Trophoblast cell (in vitro differentiated cells and primary cell): ENCODE results near the gene SSBP3.

Experiments used
- DNase-seq, 2 donors: peaks; one replicate each; pipeline ENCODE4 v3.0.0-alpha.2; 2016
- H2AFZ ChIP-seq: 2 replicates; pipeline ENCODE4 v1.6.1; 2013; ENCODE audit warnings: low read length, moderate library complexity, mild to moderate bottlenecking; ENCODE audit not compliant: insufficient read depth, poor library complexity
- H2AK5ac ChIP-seq: 2 replicates; pipeline ENCODE4 v1.6.1; 2013; ENCODE audit warnings: mild to moderate bottlenecking, low read length
- H2BK120ac ChIP-seq: 2 replicates; pipeline ENCODE4 v1.6.1; 2013; ENCODE audit warnings: low read length, mild to moderate bottlenecking, moderate library complexity; ENCODE audit not compliant: insufficient read depth, poor library complexity
- H2BK12ac ChIP-seq: 2 replicates; pipeline ENCODE4 v1.6.1; 2013; ENCODE audit warnings: mild to moderate bottlenecking, low read length, moderate library complexity
- H2BK5ac ChIP-seq: 2 replicates; pipeline ENCODE4 v1.6.1; 2013; ENCODE audit warnings: low read length, low read depth, moderate library complexity, mild to moderate bottlenecking; ENCODE audit not compliant: poor library complexity
- H3K14ac ChIP-seq: 2 replicates; pipeline ENCODE4 v1.6.1; 2013; ENCODE audit warnings: mild to moderate bottlenecking, low read length
- H3K18ac ChIP-seq: 2 replicates; pipeline ENCODE4 v1.6.1; 2013; ENCODE audit warnings: mild to moderate bottlenecking, low read length
- H3K23ac ChIP-seq: 2 replicates; pipeline ENCODE4 v1.6.1; 2013; ENCODE audit warnings: low read length
- H3K27ac ChIP-seq: 2 replicates; pipeline ENCODE4 v1.5.1; 2013; ENCODE audit warnings: low read depth, mild to moderate bottlenecking, inconsistent platforms, low read length, moderate library complexity
- H3K27me3 ChIP-seq: 2 replicates; pipeline ENCODE4 v1.6.1; 2013; ENCODE audit warnings: inconsistent platforms, mild to moderate bottlenecking, low read length, moderate library complexity; ENCODE audit not compliant: insufficient read depth
- H3K36me3 ChIP-seq, 2 experiments: 1 replicate in 1 of 2; 2 replicates in 1 of 2; pipeline ENCODE4 v1.6.1; 2013; ENCODE audit warnings: low read length in 2 of 2, mild to moderate bottlenecking in 2 of 2, moderate library complexity in 1 of 2; ENCODE audit not compliant: insufficient read depth in 2 of 2, control insufficient read depth in 1 of 2
- H3K4ac ChIP-seq: 2 replicates; pipeline ENCODE4 v1.6.1; 2013; ENCODE audit warnings: low read depth, mild to moderate bottlenecking, low read length, moderate library complexity
- H3K4me1 ChIP-seq, 2 experiments: 1 replicate in 1 of 2; 2 replicates in 1 of 2; pipeline ENCODE4 v1.6.1; 2013; ENCODE audit warnings: low read length in 2 of 2, mild to moderate bottlenecking in 2 of 2, moderate library complexity in 1 of 2; ENCODE audit not compliant: insufficient read depth in 2 of 2, control insufficient read depth in 1 of 2
- H3K4me2 ChIP-seq: 2 replicates; pipeline ENCODE4 v1.6.1; 2013; ENCODE audit warnings: inconsistent platforms, mild to moderate bottlenecking, low read length, moderate library complexity
- H3K4me3 ChIP-seq: 2 replicates; pipeline ENCODE4 v1.5.1; 2013; ENCODE audit warnings: mild to moderate bottlenecking, low read depth, low read length, inconsistent platforms
- H3K79me1 ChIP-seq: one replicate; pipeline ENCODE4 v1.6.1; 2013; ENCODE audit warnings: low read length
- H3K79me2 ChIP-seq: 2 replicates; pipeline ENCODE4 v1.6.1; 2013; ENCODE audit warnings: low read length, mild to moderate bottlenecking; ENCODE audit not compliant: control insufficient read depth, insufficient read depth, poor library complexity
- H3K9ac ChIP-seq: 2 replicates; pipeline ENCODE4 v1.6.1; 2013; ENCODE audit warnings: mild to moderate bottlenecking, low read length
- H3K9me3 ChIP-seq: 2 replicates; pipeline ENCODE4 v1.6.1; 2013; ENCODE audit warnings: low read depth, mild to moderate bottlenecking, control low read depth, inconsistent platforms, low read length; ENCODE audit not compliant: insufficient read depth
- H4K12ac ChIP-seq: 2 replicates; pipeline ENCODE4 v1.6.1; 2013; ENCODE audit warnings: low read depth, mild to moderate bottlenecking, low read length, moderate library complexity
- H4K8ac ChIP-seq: 2 replicates; pipeline ENCODE4 v1.6.1; 2013; ENCODE audit warnings: low read depth, mild to moderate bottlenecking, low read length, moderate library complexity
- H4K91ac ChIP-seq: one replicate; pipeline ENCODE4 v1.6.1; 2013; ENCODE audit warnings: low read depth, mild to moderate bottlenecking, low read length, moderate library complexity
- WGBS: extraction: QIAGEN DNeasy Blood & Tissue Kit; methylation state at CpG from one replicate; pipeline ENCODE4 v1.1.7; 2013; ENCODE audit warnings: missing lambda C conversion rate; ENCODE audit not compliant: insufficient read length, insufficient coverage; ENCODE audit errors: extremely low coverage; 5-methylcytosine and 5-hydroxymethylcytosine counted together

The SSBP3 gene

GRCh38 chr1:54342288-54342687, 63.9 kb downstream of the SSBP3 start:
- WGBS, result no CpG with 5 or more reads among the region's 2 CpGs
- Histone ChIP-seq H3K4me1 (peaks cover 5 to 11% of the 10 kb centered on the region in 2 experiments), H4K12ac (no peak overlapping the region)

GRCh38 chr1:54341763-54342162, 64.4 kb downstream of the SSBP3 start:
- Histone ChIP-seq H2BK5ac (no peak overlapping the region), H4K12ac (no peak overlapping the region), H3K4me3 (no peak overlapping the region), H2AFZ (no peak overlapping the region), H3K4ac (no peak overlapping the region), H3K18ac (no peak overlapping the region), H3K27me3 (no peaks in the 10 kb centered on the region), H2BK120ac (no peak overlapping the region), H3K79me2 (peaks cover 2% of the 10 kb centered on the region), H3K23ac (no peak overlapping the region), H3K4me1 (peaks cover 9 to 16% of the 10 kb centered on the region in 2 experiments), H3K79me1 (no peaks in the 10 kb centered on the region), H3K36me3 (peaks cover 11 to 16% of the 10 kb centered on the region in 2 experiments), H4K8ac (no peak overlapping the region), H3K14ac (no peak overlapping the region), H3K27ac (no peak overlapping the region), H2AK5ac (no peak overlapping the region), H3K9ac (no peak overlapping the region), H3K4me2 (no peak overlapping the region), H2BK12ac (no peak overlapping the region), H3K9me3 (no peaks in the 10 kb centered on the region), H4K91ac (no peak overlapping the region)
- no peak for DNase-seq
- no CpG with 5 or more reads among the region's 9 CpGs for WGBS

More at GRCh38 chr1:54342288-54342687, 63.9 kb downstream of the SSBP3 start:
- H3K4ac ChIP-seq, result no peak overlapping the region
- H4K91ac ChIP-seq, result no peak overlapping the region
- no peak overlapping the region for H2BK12ac ChIP-seq
- H3K36me3 ChIP-seq, result peaks cover 7 to 11% of the 10 kb centered on the region in 2 experiments
- no peak overlapping the region for H4K8ac ChIP-seq
- no peaks in the 10 kb centered on the region for H3K79me1 ChIP-seq
- no peak overlapping the region for H3K18ac ChIP-seq
- no peak overlapping the region for H2BK120ac ChIP-seq
- H3K4me3 ChIP-seq, result no peak overlapping the region
- no peak for DNase-seq
- H3K27me3 ChIP-seq, result no peaks in the 10 kb centered on the region
- no peak overlapping the region for H2AFZ ChIP-seq
- H3K27ac ChIP-seq, result no peak overlapping the region
- H3K23ac ChIP-seq, result no peak overlapping the region
- H3K14ac ChIP-seq, result no peak overlapping the region
- H3K9me3 ChIP-seq, result no peaks in the 10 kb centered on the region
- H3K79me2 ChIP-seq, result peaks cover 2% of the 10 kb centered on the region
- H2AK5ac ChIP-seq, result no peak overlapping the region
- H2BK5ac ChIP-seq, result no peak overlapping the region
- H3K4me2 ChIP-seq, result no peak overlapping the region
- no peak overlapping the region for H3K9ac ChIP-seq

- H2AFZ ChIP-seq, result no peak overlapping the region
- H3K4me1 ChIP-seq, result peaks cover 17 to 24% of the 10 kb centered on the region in 2 experiments
- no peak overlapping the region for H4K12ac ChIP-seq
- peaks cover 4% of the 10 kb centered on the region for H3K79me2 ChIP-seq
- DNase-seq, result no peak
- no peak overlapping the region for H3K27ac ChIP-seq
- no peak overlapping the region for H2BK5ac ChIP-seq
- H3K4me3 ChIP-seq, result no peak overlapping the region
- H3K4ac ChIP-seq, result peak overlapping the region; percentile 43
- H4K91ac ChIP-seq, result no peak overlapping the region
- H3K4me2 ChIP-seq, result no peak overlapping the region
- no peak overlapping the region for H3K9ac ChIP-seq
- no peak overlapping the region for H2BK120ac ChIP-seq
- peaks cover 13 to 18% of the 10 kb centered on the region in 2 experiments for H3K36me3 ChIP-seq
- no peak overlapping the region for H3K23ac ChIP-seq
- no peaks in the 10 kb centered on the region for H3K9me3 ChIP-seq
- no peak overlapping the region for H4K8ac ChIP-seq
- peaks cover 3% of the 10 kb centered on the region for H3K79me1 ChIP-seq
- no peak overlapping the region for H2BK12ac ChIP-seq
- H3K27me3 ChIP-seq, result no peaks in the 10 kb centered on the region
- no peak overlapping the region for H3K18ac ChIP-seq
- no CpG with 5 or more reads among the region's 5 CpGs for WGBS
- no peak overlapping the region for H3K14ac ChIP-seq
- no peak overlapping the region for H2AK5ac ChIP-seq
Observed at GRCh38 chr1:54340878-54341277, 65.3 kb downstream of the SSBP3 start.

GRCh38 chr1:54340434-54340833, 65.8 kb downstream of the SSBP3 start:
- H3K79me1 ChIP-seq, result peaks cover 5% of the 10 kb centered on the region
- H3K4me3 ChIP-seq, result no peak overlapping the region
- no peak overlapping the region for H3K27ac ChIP-seq
- H3K4me2 ChIP-seq, result no peak overlapping the region
- no peak overlapping the region for H2BK12ac ChIP-seq
- H2BK120ac ChIP-seq, result no peak overlapping the region
- H4K91ac ChIP-seq, result no peak overlapping the region
- peaks cover 13 to 18% of the 10 kb centered on the region in 2 experiments for H3K36me3 ChIP-seq
- no peak overlapping the region for H2AK5ac ChIP-seq
- peaks cover 21 to 28% of the 10 kb centered on the region in 2 experiments for H3K4me1 ChIP-seq
- no peak overlapping the region for H3K23ac ChIP-seq
- no peak overlapping the region for H3K14ac ChIP-seq
- H3K4ac ChIP-seq, result no peak overlapping the region
- no peak overlapping the region for H2AFZ ChIP-seq
- no peak overlapping the region for H3K18ac ChIP-seq
- H3K79me2 ChIP-seq, result peaks cover 6% of the 10 kb centered on the region
- no peak overlapping the region for H4K8ac ChIP-seq
- WGBS, result no CpG with 5 or more reads among the region's 6 CpGs
- H4K12ac ChIP-seq, result no peak overlapping the region
- H3K9me3 ChIP-seq, result no peaks in the 10 kb centered on the region
- no peak overlapping the region for H3K9ac ChIP-seq
- H2BK5ac ChIP-seq, result no peak overlapping the region
- H3K27me3 ChIP-seq, result no peaks in the 10 kb centered on the region
- DNase-seq, result no peak
